ENCODE measurements around the gene LRP1.

The LRP1 gene

DNA sequence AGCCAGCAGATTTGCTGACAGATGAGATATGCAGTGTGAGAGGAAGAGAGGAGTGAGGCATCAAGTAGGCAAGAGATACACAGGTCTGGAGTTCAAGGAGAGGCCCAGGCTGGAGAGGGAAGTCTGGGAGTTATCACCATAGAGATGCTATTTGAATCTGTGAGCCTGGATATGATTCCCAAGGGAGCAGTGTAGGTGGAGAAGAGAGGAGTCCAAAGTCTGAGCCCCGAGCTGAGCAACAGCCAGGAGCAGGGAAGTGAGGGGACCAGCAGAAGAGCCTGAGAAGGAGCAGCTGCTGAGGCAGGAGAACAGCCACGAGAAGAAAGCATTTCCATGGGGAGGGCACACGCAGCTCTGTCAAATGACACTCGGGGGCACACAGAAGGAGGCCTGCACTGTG is 68.2 kb downstream of the LRP1 start:
- DNase-seq, result no peak

- DNase-seq, result no peak
Observed at GRCh38 chr12:57196956-57197355, 68.7 kb downstream of the LRP1 start.

DNA sequence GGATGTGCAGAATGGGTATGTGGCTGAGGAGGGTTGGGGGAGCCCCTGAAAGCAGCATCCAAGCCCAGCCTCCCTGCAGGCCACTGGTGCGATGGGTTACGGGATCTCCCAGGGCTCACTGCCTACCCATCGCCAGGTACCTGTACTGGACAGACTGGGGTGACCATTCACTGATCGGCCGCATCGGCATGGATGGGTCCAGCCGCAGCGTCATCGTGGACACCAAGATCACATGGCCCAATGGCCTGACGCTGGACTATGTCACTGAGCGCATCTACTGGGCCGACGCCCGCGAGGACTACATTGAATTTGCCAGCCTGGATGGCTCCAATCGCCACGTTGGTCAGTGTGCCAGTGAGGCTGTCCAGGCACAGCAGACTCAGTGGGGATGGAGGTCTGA is 70.0 kb downstream of the LRP1 start:
- DNase-seq, result no peak

GRCh38 chr12:57199191-57199590 is 70.9 kb downstream of the LRP1 start:
- no peak for DNase-seq

- no peak for DNase-seq
Observed at GRCh38 chr12:57200497-57200896, 72.2 kb downstream of the LRP1 start.

GRCh38 chr12:57201219-57201618 is 72.9 kb downstream of the LRP1 start:
- DNase-seq, result no peak

DNA sequence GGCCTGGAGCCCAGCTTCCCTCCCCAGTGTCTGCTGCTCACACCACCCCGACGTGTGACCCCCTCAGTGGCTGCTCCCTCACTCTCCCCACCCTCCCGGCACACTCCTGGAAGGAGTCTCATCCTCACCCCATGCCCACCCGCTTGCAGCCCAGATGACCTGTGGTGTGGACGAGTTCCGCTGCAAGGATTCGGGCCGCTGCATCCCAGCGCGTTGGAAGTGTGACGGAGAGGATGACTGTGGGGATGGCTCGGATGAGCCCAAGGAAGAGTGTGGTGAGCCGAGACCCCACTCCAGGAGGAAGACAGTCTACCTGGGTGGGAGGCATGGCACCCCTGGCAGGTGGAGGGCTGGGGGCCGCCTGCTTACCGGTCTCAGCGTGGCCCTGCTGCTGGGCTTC is 73.3 kb downstream of the LRP1 start:
- DNase-seq, result no peak

- DNase-seq, result no peak
Observed at GRCh38 chr12:57202321-57202720, 74.0 kb downstream of the LRP1 start.

GRCh38 chr12:57203201-57203600 is 74.9 kb downstream of the LRP1 start:
- DNase-seq, result no peak

GRCh38 chr12:57203791-57204190 is 75.5 kb downstream of the LRP1 start:
- no peak for DNase-seq

DNA sequence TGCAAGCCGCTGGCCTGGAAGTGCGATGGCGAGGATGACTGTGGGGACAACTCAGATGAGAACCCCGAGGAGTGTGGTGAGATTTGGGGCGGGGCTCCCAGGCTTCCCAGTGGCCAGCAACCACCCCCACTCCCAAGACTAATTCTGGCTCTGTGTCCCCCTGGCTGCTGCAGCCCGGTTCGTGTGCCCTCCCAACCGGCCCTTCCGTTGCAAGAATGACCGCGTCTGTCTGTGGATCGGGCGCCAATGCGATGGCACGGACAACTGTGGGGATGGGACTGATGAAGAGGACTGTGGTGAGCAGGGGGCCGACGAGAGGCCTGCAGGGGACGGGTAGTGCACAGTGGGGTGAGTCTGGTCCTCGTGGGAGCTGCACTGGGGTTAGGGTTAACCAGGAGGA is 76.2 kb downstream of the LRP1 start:
- DNase-seq, result no peak

DNA sequence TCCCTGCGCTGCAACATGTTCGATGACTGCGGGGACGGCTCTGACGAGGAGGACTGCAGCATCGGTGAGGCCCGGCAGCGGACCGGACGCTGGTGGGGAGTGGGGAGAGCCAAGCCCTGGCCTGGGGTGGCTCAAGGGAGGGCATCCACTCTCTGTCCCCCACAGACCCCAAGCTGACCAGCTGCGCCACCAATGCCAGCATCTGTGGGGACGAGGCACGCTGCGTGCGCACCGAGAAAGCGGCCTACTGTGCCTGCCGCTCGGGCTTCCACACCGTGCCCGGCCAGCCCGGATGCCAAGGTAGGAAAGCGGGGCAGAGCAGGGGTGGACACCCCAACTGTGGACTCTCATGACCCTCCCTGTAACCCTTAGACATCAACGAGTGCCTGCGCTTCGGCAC is 76.9 kb downstream of the LRP1 start:
- DNase-seq, result no peak

GRCh38 chr12:57205931-57206330 is 77.6 kb downstream of the LRP1 start:
- no peak for DNase-seq

DNA sequence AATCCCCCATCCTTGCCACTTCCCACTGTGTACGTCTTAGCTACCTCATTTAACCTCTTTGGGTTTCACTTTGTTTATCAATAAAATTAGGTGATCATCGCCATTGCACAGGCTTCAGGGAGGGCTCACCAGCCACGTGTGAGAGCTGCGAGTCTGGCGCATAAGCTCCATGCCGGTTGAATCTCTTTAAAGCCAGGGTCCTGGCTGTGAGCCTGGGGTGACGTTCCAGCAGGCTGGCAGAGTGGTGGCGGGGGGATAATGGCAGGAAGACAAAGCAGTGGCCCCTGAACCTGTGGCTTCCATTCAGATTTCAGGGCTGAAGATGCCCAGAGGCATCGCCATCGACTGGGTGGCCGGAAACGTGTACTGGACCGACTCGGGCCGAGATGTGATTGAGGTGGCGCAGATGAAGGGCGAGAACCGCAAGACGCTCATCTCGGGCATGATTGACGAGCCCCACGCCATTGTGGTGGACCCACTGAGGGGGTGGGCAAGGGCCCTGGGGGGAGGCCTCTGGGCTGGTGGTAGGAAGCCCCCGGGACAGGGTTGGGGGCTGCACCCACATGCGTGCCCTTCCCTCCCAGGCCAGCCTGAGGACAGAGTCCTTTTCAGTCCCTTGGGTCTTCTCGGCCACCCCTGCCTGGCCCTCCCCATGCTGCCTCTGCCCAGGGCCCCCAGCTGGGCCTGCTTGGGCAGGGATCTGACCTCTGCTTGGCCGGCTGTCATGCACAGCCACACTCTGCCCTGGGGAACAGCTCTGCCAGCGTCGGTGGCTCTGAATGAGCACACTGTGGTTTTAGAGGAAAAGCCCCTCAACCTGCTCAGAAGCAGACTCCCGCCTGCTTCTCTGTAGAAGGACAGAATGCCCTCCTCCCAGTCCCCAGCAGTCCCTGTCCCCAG is 79.7 kb downstream of the LRP1 start:
- DNase-seq, result no peak

- no peak for DNase-seq
Observed at GRCh38 chr12:57208631-57209282, 80.5 kb downstream of the LRP1 start.

GRCh38 chr12:57209916-57210315 is 81.6 kb downstream of the LRP1 start:
- no peak for DNase-seq

DNA sequence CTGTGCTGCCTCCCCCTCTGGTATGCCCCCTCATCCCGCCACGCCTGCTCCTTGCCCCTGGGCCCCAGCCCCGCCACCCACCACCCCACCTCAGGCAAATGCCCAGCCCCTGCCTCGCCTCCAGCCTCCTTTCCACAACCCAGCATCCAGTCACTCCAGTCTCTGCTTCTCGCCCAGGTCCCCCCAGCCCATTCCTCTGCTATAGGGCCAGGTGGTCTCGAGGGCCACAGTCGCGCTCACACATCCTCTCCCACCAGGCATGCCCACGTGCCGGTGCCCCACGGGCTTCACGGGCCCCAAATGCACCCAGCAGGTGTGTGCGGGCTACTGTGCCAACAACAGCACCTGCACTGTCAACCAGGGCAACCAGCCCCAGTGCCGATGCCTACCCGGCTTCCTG is 82.2 kb downstream of the LRP1 start:
- no peak for DNase-seq

GRCh38 chr12:57210926-57211692 is 82.8 kb downstream of the LRP1 start:
- DNase-seq, result no peak

GRCh38 chr12:57211791-57212700 is 83.8 kb downstream of the LRP1 start:
- no peak for DNase-seq

GRCh38 chr12:57212701-57213057 is 84.4 kb downstream of the LRP1 start:
- DNase-seq, result no peak

- peak; percentile 79 for DNase-seq
Observed at GRCh38 chr12:57213058-57213715, 84.9 kb downstream of the LRP1 start.

Measured in effector CD4-positive, alpha-beta T cell (primary cell).